HG02623 (cell line): ENCODE results near the gene CDH15.

Source experiments
- ATAC-seq: cut with Tn5 transposase; IDR thresholded peaks from one replicate; pipeline ENCODE4 v1.9.1; 2021; ENCODE audit warnings: moderate library complexity; ENCODE audit not compliant: unreplicated experiment

CDH15 gene

GRCh38 chr16:89171216-89172170 is at the start of gene CDH15:
Gene CDH15 (plus strand): TSS chr16:89171748. CDS start chr16:89171832, 84 bp downstream.
- ATAC-seq, result peak; percentile 74

- ATAC-seq, result no peak
Observed at GRCh38 chr16:89122322-89122851, 49.2 kb upstream of the CDH15 start.

GRCh38 chr16:89123001-89123830 is 48.3 kb upstream of the CDH15 start:
- no peak for ATAC-seq

- no peak for ATAC-seq
Observed at GRCh38 chr16:89123831-89124100, 47.8 kb upstream of the CDH15 start.

GRCh38 chr16:89129378-89129777 is 42.2 kb upstream of the CDH15 start:
- ATAC-seq, result no peak

GRCh38 chr16:89130448-89130847 is 41.1 kb upstream of the CDH15 start:
- no peak for ATAC-seq

- no peak for ATAC-seq
Observed at GRCh38 chr16:89131783-89132182, 39.8 kb upstream of the CDH15 start.

GRCh38 chr16:89132194-89133005 is 39.1 kb upstream of the CDH15 start:
- ATAC-seq, result no peak

GRCh38 chr16:89133457-89134127 is 38.0 kb upstream of the CDH15 start:
- no peak for ATAC-seq

GRCh38 chr16:89134269-89134668 is 37.3 kb upstream of the CDH15 start:
- no peak for ATAC-seq

GRCh38 chr16:89135166-89135565 is 36.4 kb upstream of the CDH15 start:
- no peak for ATAC-seq

- ATAC-seq, result no peak
Observed at GRCh38 chr16:89135971-89136765, 35.4 kb upstream of the CDH15 start.

GRCh38 chr16:89136931-89137330 is 34.6 kb upstream of the CDH15 start:
- no peak for ATAC-seq

GRCh38 chr16:89137666-89138512 is 33.7 kb upstream of the CDH15 start:
- ATAC-seq, result no peak

GRCh38 chr16:89138513-89138795 is 33.1 kb upstream of the CDH15 start:
- ATAC-seq, result no peak

GRCh38 chr16:89138843-89139520 is 32.6 kb upstream of the CDH15 start:
- ATAC-seq, result no peak

- ATAC-seq, result no peak
Observed at GRCh38 chr16:89139907-89140361, 31.6 kb upstream of the CDH15 start.

GRCh38 chr16:89140401-89140800 is 31.1 kb upstream of the CDH15 start:
- no peak for ATAC-seq
